HG02678 (cell line): Measurements from ENCODE around the gene FTL.

Source experiments
- ATAC-seq: cut with Tn5 transposase; IDR thresholded peaks from one replicate; pipeline ENCODE4 v1.9.1; 2021; ENCODE audit warnings: mild to moderate bottlenecking, moderate library complexity; ENCODE audit not compliant: unreplicated experiment

The FTL gene

GRCh38 chr19:48990400-48990799 lies 25.3 kb downstream of the FTL start:
- ATAC-seq, result no peak

DNA sequence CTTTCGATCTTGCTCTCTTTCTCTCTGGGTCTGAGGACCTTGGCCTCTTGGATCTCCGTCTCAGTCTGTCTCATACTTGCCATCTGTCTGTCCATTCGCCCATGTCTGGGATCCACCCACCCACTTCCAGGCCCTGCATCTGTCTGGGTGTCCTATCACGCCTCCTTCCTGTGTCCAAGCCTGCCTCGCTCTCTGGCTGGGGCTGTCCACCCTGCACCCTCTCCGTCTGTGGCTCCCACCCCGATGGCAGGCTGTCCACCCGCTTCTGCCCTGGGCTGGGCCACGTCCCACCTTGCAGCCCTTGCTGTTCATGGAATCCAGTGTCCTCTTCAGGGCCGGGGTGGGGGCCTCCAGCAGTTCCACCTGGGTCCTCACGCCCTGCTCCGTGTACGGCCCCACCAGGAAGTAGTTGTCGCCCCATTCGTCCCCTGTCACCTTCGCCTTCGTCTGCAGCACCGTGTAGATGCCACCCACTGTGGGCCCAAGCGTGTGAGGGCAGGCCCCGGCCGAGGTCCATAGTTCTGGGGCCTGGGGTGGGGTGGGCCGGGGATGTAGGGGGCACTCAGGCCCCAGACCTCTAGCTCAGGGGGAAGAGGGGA lies 26.0 kb downstream of the FTL start:
- no peak for ATAC-seq

- ATAC-seq, result no peak
Measured at GRCh38 chr19:48991873-48992580, 26.9 kb downstream of the FTL start.

DNA sequence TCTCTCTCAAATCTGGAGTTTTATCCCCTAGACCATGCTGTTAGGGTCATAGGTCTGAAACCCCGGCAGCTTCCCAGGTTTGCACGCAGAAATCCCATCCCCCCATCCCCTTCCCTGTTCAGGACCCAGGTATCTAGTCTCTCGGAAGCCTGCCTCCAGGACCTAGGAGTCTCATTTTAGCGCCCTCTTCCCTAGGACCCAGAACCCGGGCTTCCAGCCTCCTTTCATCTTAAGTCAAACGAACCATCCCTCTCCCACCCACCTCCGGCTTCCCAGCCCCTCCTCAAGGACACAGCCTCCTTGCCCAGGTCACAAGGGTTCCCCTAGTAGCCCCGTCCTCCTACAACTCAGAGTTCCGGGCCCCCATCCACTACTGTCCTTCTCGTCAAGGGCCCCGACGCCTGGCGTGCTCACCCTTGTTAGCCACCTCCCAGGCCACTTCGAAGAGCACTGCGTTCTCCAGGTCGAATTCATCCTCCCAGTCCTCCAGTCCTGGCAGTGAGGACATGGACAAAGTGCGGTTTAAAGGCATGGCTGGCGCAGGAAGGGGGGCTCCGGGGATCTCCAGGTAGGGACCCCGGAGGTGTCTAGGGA lies 27.6 kb downstream of the FTL start:
- no peak for ATAC-seq

- peak; percentile 88 for ATAC-seq
Measured at GRCh38 chr19:48993175-48994034, 28.3 kb downstream of the FTL start, which contains the start of the genes GYS1 and RUVBL2. GYS1 (minus strand) TSS chr19:48993309; CDS start chr19:48993112, 197 bp downstream. RUVBL2 (plus strand) TSS chr19:48993887; CDS start chr19:48993912, 25 bp downstream.

DNA sequence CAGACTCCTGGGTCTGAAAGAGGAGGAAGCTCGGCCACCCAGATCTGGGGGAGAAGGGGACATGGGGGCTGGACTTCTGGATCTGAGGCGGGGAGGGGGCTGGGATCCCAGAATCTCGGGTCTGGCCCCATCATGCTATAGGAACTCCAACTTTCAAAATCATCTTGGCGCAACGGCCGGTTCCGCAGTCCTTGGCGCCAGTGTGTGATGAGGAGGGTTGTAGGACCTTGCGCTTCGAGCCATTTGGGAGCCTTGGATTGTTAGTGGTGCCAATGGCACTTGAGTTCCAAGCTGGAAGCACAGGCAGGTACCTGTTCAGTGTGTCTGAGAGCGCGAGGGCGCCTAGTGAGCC lies 28.9 kb downstream of the FTL start:
- ATAC-seq, result no peak

DNA sequence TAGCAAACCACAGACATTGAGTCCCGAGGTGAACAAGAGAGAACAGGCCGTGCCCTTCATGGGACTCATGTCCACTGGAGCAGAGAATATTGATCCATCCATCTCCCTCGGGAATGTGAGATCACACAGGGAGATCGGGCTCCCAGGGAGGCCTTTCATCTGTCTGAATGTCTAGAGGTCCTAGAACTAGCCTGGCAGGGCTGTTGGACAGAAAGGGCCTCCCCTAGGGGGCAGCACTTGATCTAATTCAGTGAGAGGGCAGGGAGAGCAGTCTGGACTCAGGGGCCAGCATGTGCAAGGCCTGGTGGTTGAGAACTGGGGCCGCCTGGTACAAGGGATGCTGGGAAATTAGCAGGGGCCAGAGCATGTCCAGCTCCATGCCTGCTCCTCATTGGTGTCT lies 32.9 kb downstream of the FTL start:
- ATAC-seq, result no peak

GRCh38 chr19:48999481-49000325 lies 34.6 kb downstream of the FTL start:
- no peak for ATAC-seq

DNA sequence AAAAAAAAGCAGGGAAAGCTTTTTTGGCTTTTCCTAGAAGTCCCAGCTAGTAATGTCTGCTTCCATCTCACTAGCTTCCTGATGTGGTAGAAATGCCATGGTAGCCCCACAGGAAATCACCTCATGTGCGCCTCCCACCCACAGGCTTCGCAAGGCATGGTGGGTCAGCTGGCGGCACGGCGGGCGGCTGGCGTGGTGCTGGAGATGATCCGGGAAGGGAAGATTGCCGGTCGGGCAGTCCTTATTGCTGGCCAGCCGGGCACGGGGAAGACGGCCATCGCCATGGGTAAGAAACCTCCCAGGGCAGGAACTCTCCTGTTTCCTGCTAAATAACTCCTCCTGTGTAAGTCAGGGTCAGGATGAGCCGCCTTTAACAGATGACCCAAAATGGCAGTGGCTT lies 39.0 kb downstream of the FTL start:
- ATAC-seq, result no peak

- ATAC-seq, result no peak
Measured at GRCh38 chr19:49004964-49005614, 40.0 kb downstream of the FTL start.

- no peak for ATAC-seq
Measured at GRCh38 chr19:49006905-49007304, 41.8 kb downstream of the FTL start.

- no peak for ATAC-seq
Measured at GRCh38 chr19:49009828-49010227, 44.7 kb downstream of the FTL start.

DNA sequence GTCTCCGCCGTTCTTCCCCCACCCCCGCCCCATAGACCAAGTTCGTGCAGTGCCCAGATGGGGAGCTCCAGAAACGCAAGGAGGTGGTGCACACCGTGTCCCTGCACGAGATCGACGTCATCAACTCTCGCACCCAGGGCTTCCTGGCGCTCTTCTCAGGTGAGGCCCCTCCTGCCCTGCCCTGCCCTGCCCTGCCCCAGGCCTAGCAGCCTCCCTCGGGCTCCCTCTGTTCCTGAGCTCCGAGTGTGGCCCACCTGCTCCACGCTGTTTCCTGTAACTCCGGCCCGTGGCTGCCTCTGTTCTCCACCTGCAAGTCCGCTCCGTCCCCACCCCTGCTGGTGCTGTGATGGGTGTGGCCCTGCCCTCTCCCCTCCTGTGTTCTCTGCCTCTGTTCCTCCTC lies 45.3 kb downstream of the FTL start:
- no peak for ATAC-seq

DNA sequence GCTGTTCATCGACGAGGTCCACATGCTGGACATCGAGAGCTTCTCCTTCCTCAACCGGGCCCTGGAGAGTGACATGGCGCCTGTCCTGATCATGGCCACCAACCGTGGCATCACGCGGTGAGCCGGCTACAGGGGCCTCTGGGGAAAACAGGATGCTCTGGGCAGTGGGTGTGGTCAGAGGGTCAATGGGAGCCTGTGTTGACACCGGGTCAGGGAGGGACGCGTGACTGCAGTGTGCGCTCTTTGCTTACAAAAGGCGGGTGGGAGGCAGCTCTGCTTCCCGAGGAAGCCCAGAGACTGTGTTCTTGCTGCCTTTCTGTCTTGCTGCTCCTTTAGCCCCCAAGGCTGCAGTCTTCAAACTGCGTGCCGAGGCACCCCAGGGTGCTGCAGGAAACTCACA lies 46.1 kb downstream of the FTL start:
- no peak for ATAC-seq

DNA sequence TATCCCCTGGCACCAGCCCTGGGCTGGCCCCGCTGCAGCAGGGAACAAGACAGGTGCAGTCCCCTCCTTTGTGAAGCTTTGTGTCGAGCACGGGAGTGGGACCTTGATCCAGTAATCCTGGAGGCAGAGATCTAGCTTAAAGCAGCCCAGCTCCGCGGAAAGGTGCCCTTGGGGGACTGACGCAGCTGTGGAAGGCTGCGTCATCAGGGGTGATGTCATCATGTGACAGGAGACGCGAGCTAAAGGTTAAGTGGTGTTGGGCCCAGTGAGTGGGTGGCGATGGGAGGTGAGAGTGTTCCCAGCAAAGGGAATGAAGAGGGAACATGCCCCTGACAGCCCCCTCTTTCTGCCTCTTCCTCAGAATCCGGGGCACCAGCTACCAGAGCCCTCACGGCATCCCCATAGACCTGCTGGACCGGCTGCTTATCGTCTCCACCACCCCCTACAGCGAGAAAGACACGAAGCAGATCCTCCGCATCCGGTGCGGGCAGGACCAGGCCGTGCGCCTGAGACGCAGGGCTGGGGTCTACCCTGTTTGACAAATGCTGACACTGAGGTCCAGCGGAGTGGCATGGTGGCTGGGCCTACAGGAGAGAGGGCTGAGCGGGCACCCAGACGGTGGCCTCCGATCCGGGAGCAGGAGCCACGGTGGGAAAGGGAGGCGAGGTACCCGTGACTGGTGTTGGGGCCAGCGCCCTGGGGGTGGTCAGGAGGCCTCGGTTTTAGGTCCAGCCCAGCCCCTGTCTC lies 49.2 kb downstream of the FTL start:
- no peak for ATAC-seq

DNA sequence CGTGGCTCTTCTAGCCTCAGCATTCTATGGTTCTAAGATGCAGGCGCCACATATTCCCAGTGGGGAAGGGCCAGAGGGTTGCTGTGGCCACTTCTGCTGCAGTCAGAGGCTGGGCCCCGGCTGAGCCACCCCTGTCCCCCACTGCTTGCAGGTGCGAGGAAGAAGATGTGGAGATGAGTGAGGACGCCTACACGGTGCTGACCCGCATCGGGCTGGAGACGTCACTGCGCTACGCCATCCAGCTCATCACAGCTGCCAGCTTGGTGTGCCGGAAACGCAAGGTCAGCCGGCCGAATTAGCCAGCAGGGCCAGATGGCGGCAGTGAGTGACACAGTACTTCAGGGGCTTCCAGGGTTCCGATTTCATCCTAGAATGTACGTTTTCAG lies 49.8 kb downstream of the FTL start:
- ATAC-seq, result no peak

- ATAC-seq, result no peak
Measured at GRCh38 chr19:49016067-49016839, 51.1 kb downstream of the FTL start.
